Astrocyte (in vitro differentiated cells and primary cell): ENCODE results near the gene RTL1.

Experiments
- CTCF ChIP-seq: IDR thresholded peaks from 2 replicates; pipeline ENCODE4 v1.5.1; 2011; ENCODE audit warnings: low read depth, mild to moderate bottlenecking, inconsistent platforms, low read length, moderate library complexity; ENCODE audit not compliant: insufficient read depth
- EZH2 ChIP-seq: IDR thresholded peaks from 2 replicates; pipeline ENCODE4 v1.6.1; 2012; ENCODE audit warnings: mild to moderate bottlenecking, low read length, inconsistent platforms; ENCODE audit not compliant: insufficient read depth

- TF ChIP-seq CTCF (no peak), EZH2 (no peak)
Observed at GRCh38 chr14:100893760-100894159, 9.8 kb downstream of the RTL1 start.
